ENCODE measurements around the gene YPEL1.
"Not testable (repeated sequence)": the region's sequence is repeated elsewhere in the genome, so short reads cannot be mapped to it uniquely, and the experiment has no call there.

The YPEL1 gene

GRCh38 chr22:21682385-21683175, 53.0 kb downstream of the YPEL1 start:
- Histone ChIP-seq H3K36me3 (peaks cover 64 to 97% (median 75%) of the 10 kb centered on the region in 11 experiments), H3K27me3 (no peaks in the 10 kb centered on the region), H3K4me1 (peaks cover 16 to 47% (median 39%) of the 10 kb centered on the region in 10 experiments), H3K4me3 (no peak overlapping the region), H3K9me3 (replicated peaks in 1 of 11) (peaks cover 0 to 3% (median 0%) of the 10 kb centered on the region in 11 experiments; a peak in 1 of 22 replicates), H4K20me1 (peaks cover 0 to 77% (median 20%) of the 10 kb centered on the region in 11 experiments; a peak in 15 of 22 replicates), H3K9ac (peak overlapping the region in 5 of 11 experiments; percentile 2 to 27 (median 14); a peak in 4 of 22 replicates), H3K27ac (0 out of 22 replicates have a peak overlapping the region, but pooled peaks of 2 of the 11 experiments have one; percentile 10 to 12), H3K4me2 (peak overlapping the region; percentile 13 to 73 (median 54); a peak in 21 of 22 replicates)
- TF ChIP-seq Cebpa-rat (IDR thresholded peaks at IDR 0.05) = no peak

DNA sequence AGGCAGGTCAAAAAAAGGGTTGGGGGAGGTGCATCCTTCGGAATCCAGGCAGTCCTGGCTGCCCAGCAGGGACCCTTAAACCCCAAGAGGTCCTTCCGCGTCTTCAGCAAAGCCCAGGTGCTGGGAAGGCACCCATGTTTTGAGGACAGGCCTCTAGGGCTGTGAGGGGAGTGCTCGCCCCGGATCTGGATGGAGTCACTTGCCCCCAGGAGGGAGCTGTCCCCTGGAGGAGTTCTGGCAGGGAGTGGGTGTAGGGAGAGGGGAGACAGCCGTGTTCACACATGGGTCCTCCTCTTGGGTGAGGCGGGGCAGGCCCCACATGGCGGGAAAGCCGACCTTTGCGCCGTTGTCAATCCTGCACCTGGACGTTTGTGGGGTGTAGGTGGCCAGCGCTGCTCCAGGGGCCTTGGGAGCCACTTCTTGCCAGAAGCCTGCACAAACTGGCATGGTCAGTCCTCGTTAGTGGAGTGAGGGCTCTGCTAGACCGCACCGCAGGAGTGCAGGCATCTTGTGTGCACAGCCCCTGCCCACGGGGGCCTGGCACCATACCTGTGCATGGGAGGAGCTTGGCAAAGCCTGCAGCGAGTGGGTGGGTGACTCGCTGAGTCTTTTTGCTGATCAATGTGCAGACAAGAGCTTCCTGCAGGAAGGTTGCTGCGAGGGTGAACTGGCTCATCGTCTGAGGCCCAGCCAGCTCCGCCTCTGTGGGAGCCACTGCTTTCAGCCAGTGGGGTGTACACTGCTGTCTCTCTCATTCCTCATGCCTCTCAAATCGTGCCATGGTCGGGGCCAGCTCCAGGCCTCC, 53.8 kb downstream of the YPEL1 start:
- H3K9me3 ChIP-seq (replicated peaks in 1 of 11) = peaks cover 0 to 9% (median 0%) of the 10 kb centered on the region in 11 experiments; a peak in 8 of 22 replicates
- peaks cover 58 to 93% (median 70%) of the 10 kb centered on the region in 11 experiments for H3K36me3 ChIP-seq
- H3K4me2 ChIP-seq = peak overlapping the region; percentile 13 to 73 (median 54); a peak in 21 of 22 replicates
- no peak for TF ChIP-seq Cebpa-rat (IDR thresholded peaks at IDR 0.05)
- H3K4me3 ChIP-seq = no peak overlapping the region; a peak in 1 of 20 replicates
- peaks cover 14 to 39% (median 31%) of the 10 kb centered on the region in 10 experiments for H3K4me1 ChIP-seq
- peaks cover 0 to 70% (median 20%) of the 10 kb centered on the region in 11 experiments; a peak in 15 of 22 replicates for H4K20me1 ChIP-seq
- H3K27ac ChIP-seq = 0 out of 22 replicates have a peak overlapping the region, but pooled peaks of 2 of the 11 experiments have one; percentile 10 to 12
- no peaks in the 10 kb centered on the region for H3K27me3 ChIP-seq
- H3K9ac ChIP-seq = peak overlapping the region in 6 of 11 experiments; percentile 2 to 27 (median 15); a peak in 4 of 22 replicates

- Histone ChIP-seq H3K36me3 (peaks cover 56 to 91% (median 68%) of the 10 kb centered on the region in 11 experiments), H4K20me1 (peaks cover 0 to 63% (median 20%) of the 10 kb centered on the region in 11 experiments; a peak in 15 of 22 replicates), H3K4me3 (no peak overlapping the region), H3K4me2 (peak overlapping the region in 8 of 11 experiments; percentile 23 to 73 (median 57); a peak in 8 of 22 replicates), H3K27ac (no peak overlapping the region), H3K9me3 (replicated peaks in 1 of 11) (peaks cover 0 to 14% (median 2%) of the 10 kb centered on the region in 11 experiments; a peak in 15 of 22 replicates), H3K9ac (peak overlapping the region in 2 of 11 experiments; percentile 10 to 16; a peak in 1 of 22 replicates), H3K27me3 (no peaks in the 10 kb centered on the region), H3K4me1 (peaks cover 14 to 32% (median 26%) of the 10 kb centered on the region in 10 experiments)
- TF ChIP-seq Cebpa-rat (IDR thresholded peaks at IDR 0.05) = no peak
Measured at GRCh38 chr22:21680830-21681565, 54.6 kb downstream of the YPEL1 start.

DNA sequence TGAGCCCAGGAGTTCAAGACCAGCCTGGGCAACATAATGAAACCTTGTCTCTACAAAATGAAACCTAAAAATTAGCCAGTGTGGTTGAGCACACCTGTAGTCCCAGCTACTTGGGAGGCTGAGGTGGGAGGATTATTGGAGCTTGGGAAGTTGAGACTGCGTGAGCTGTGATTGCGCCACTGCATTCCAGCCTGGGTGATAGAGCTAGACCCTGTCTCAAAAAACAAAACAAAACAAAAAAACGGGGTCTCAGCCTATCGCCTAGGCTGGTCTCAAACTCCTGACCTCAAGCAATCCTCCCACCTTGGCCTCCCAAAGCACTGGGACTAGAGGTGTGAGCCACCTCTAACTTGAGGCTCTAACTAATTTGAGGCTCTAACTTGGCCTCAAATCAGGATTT, 56.2 kb downstream of the YPEL1 start:
- H3K4me3 ChIP-seq = no peak overlapping the region
- no peak for TF ChIP-seq Cebpa-rat (IDR thresholded peaks at IDR 0.05)
- peaks cover 0 to 49% (median 19%) of the 10 kb centered on the region in 11 experiments; a peak in 15 of 22 replicates for H4K20me1 ChIP-seq
- peaks cover 14 to 32% (median 26%) of the 10 kb centered on the region in 10 experiments for H3K4me1 ChIP-seq
- no peaks in the 10 kb centered on the region for H3K27me3 ChIP-seq
- H3K27ac ChIP-seq = no peak overlapping the region
- H3K9ac ChIP-seq = no peak overlapping the region
- H3K4me2 ChIP-seq = no peak overlapping the region
- H3K9me3 ChIP-seq (replicated peaks in 1 of 11) = peaks cover 0 to 22% (median 12%) of the 10 kb centered on the region in 11 experiments; a peak in 17 of 22 replicates
- H3K36me3 ChIP-seq = peaks cover 56 to 91% (median 68%) of the 10 kb centered on the region in 11 experiments

DNA sequence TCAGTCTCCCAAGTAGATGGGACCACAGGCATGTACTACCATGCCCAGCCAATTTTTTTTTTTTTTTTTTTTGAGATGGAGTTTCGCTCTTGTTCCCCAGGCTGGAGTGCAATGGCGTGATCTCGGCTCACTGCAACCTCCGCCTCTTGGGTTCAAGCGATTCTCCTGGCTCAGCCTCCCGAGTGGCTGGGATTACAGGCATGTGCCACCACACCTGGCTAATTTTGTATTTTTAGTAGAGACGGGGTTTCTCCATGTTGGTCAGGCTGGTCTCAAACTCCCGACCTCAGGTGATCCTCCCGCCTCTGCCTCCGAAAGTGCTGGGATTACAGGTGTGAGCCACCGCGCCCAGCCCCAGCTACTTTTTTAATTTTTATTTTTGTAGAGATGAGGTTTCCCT, 56.8 kb downstream of the YPEL1 start:
- Histone ChIP-seq H3K4me1 (peaks cover 14 to 34% (median 27%) of the 10 kb centered on the region in 10 experiments), H4K20me1 (peaks cover 0 to 53% (median 22%) of the 10 kb centered on the region in 11 experiments; a peak in 16 of 22 replicates), H3K9me3 (replicated peaks in 1 of 11) (peaks cover 0 to 22% (median 12%) of the 10 kb centered on the region in 11 experiments; a peak in 17 of 22 replicates), H3K36me3 (peaks cover 57 to 91% (median 68%) of the 10 kb centered on the region in 11 experiments)
- H3K4me2 ChIP-seq, H3K4me3 ChIP-seq, H3K27ac ChIP-seq, H3K27me3 ChIP-seq, H3K9ac ChIP-seq: not testable (repeated sequence)

DNA sequence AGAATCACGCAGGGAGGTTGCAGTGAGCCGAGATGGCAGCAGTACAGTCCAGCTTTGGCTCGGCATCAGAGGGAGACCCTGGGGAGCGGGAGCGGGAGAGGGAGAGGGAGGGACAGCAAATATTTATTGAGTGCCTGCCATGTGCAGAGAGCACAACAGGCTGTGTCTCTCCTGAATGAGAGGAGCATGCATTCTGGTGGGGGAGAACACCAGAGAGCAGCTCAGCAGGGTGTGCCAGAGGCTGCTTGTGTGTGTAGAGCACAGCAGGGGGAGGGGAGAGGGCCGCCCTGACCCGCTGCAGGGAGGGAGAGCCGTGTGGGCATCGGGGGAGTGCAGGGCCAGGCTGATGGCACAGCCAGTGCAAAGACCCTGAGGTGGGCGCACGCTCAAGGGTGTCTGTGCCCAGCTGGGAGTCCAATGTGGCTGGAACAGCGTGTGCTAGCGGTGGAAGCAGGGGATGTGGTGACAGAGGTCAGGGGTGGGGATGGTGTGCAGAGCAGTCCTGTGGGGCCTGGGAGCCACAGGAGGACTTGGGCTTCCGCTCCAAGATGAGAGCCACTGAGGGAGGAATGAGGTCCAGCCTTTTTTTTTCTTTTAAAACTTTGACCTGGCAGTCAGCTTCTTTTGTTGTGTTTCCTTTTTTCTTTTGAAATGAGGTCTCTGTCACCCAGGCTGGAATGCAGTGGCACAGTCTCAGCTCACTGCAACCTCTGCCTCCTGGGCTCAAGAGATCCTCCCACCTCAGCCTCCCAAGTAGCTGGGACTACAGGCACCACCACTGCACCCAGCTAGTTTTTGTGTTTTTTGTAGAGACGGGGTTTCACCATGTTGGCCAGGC, 57.8 kb downstream of the YPEL1 start:
- peaks cover 58 to 91% (median 68%) of the 10 kb centered on the region in 11 experiments for H3K36me3 ChIP-seq
- H3K9ac ChIP-seq = no peak overlapping the region
- H3K4me2 ChIP-seq = no peak overlapping the region
- H4K20me1 ChIP-seq = peaks cover 0 to 53% (median 27%) of the 10 kb centered on the region in 11 experiments; a peak in 17 of 22 replicates
- peaks cover 0 to 22% (median 12%) of the 10 kb centered on the region in 11 experiments; a peak in 17 of 22 replicates for H3K9me3 ChIP-seq (replicated peaks in 1 of 11)
- peaks cover 14 to 35% (median 27%) of the 10 kb centered on the region in 10 experiments for H3K4me1 ChIP-seq
- no peaks in the 10 kb centered on the region for H3K27me3 ChIP-seq
- H3K27ac ChIP-seq = no peak overlapping the region
- H3K4me3 ChIP-seq = no peak overlapping the region
- TF ChIP-seq Cebpa-rat (IDR thresholded peaks at IDR 0.05) = no peak

DNA sequence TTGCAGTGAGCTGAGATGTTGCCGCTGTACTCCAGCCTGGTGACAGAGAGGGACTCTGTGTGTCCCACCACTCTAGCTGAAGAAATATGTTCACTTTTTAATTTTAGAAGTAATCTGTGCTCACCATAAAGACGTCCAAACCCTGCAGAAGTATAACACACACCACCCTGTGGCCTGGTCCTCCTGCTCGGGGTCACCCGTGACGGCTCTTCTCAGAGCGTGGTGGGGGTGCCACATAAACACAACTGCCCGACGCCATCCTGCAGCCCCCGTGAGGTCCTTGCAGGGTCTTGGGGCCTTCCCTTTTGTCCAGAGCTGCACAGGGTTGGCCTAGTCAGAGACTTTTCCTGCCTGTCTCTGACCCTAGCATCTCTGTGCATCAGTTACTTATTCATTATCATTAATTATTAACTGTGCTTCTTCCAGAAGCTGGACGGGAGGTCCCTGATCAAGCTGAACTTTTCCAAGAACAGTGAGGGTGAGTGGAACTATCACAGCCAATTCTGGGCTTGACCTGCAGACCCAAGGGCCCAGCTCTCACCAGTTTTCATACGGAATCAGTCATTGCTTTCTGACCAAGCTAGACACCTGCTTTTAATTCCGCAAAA, 60.9 kb downstream of the YPEL1 start:
- TF ChIP-seq Cebpa-rat (IDR thresholded peaks at IDR 0.05) = no peak
- peaks cover 4 to 47% (median 28%) of the 10 kb centered on the region in 11 experiments; a peak in 18 of 22 replicates for H4K20me1 ChIP-seq

More for the DNA sequence above, 60.9 kb downstream of the YPEL1 start:
- H3K36me3 ChIP-seq = peaks cover 67 to 93% (median 75%) of the 10 kb centered on the region in 11 experiments
- no peak overlapping the region for H3K4me2 ChIP-seq
- H3K9me3 ChIP-seq (replicated peaks in 1 of 11) = peaks cover 0 to 22% (median 12%) of the 10 kb centered on the region in 11 experiments; a peak in 17 of 22 replicates
- no peak overlapping the region for H3K27ac ChIP-seq
- H3K27me3 ChIP-seq = no peaks in the 10 kb centered on the region
- H3K4me1 ChIP-seq = peaks cover 7 to 30% (median 13%) of the 10 kb centered on the region in 10 experiments; a peak in 17 of 20 replicates
- H3K4me3 ChIP-seq = no peak overlapping the region
- no peak overlapping the region for H3K9ac ChIP-seq

Measured in BLaER1 treated with 17β-estradiol and CSF1 and Interleukin-3, amounts not matched to agents 10 nM and 100 nM (cell line).